IMR-90 (cell line): ENCODE data around the gene ZBTB7B. TPM values are rescaled to one million over a fixed set of nuclear protein-coding genes. Genes with fewer than 3 reads are reported as not detected.

Source experiments
- ATAC-seq: fragments of 200-7000 bp; cut with Tn5 transposase; 2 replicates; pipeline ENCODE4 v1.9.1; 2020; ENCODE audit warnings: low read depth, mild to moderate bottlenecking, moderate library complexity
- BruUV-seq: library from RNA; stranded (reverse); fragments of 400-500 nt; replicated peaks from 2 replicates; lab custom pipeline; 2021; lab: Mats Ljungman, UMichigan
- CTCF ChIA-PET: fragments of 300-600 bp; formaldehyde crosslinking; extraction: SDS; loops from one replicate; lab custom pipeline; 2021; ENCODE audit warnings: antibody characterized with exemption; lab: Yijun Ruan, JAX
- POLR2A ChIA-PET: fragments of 300-600 bp; sonication (Branson Sonifier 250); formaldehyde crosslinking; loops from one replicate; lab custom pipeline; 2022; ENCODE audit warnings: antibody characterized with exemption; ENCODE audit not compliant: unreplicated experiment; lab: Charles Lee
- DNase-seq: peaks from one replicate; pipeline ENCODE4 v3.0.0; 2013
- H2AFZ ChIP-seq: replicated peaks from 2 replicates; pipeline ENCODE3; 2013; ENCODE audit warnings: low read length, mild to moderate bottlenecking; ENCODE audit not compliant: poor library complexity
- H2AK5ac ChIP-seq: 2 replicates; pipeline ENCODE4 v1.6.1; 2013; ENCODE audit warnings: low read depth, low read length, inconsistent platforms
- H2AK9ac ChIP-seq: replicated peaks from 2 replicates; pipeline ENCODE3; 2013; ENCODE audit warnings: mild to moderate bottlenecking, low read depth, low read length, moderate library complexity; ENCODE audit not compliant: poor library complexity
- H2BK120ac ChIP-seq: 2 replicates; pipeline ENCODE4 v1.6.1; 2013; ENCODE audit warnings: low read depth, low read length, inconsistent platforms
- H2BK15ac ChIP-seq: 3 replicates; pipeline ENCODE4 v1.6.1; 2013; ENCODE audit warnings: low read depth, low read length, inconsistent platforms
- H2BK20ac ChIP-seq: 2 replicates; pipeline ENCODE4 v1.6.1; 2013; ENCODE audit warnings: low read depth, mild to moderate bottlenecking, inconsistent platforms, low read length, moderate library complexity
- H2BK5ac ChIP-seq: 2 replicates; pipeline ENCODE4 v1.6.1; 2013; ENCODE audit warnings: mild to moderate bottlenecking, low read depth, low read length, inconsistent platforms; ENCODE audit not compliant: poor library complexity, severe bottlenecking
- H3K14ac ChIP-seq: replicated peaks from 2 replicates; pipeline ENCODE4 v1.6.1; 2013; ENCODE audit warnings: low read depth, low read length, inconsistent platforms
- H3K18ac ChIP-seq: 2 replicates; pipeline ENCODE4 v1.6.1; 2013; ENCODE audit warnings: low read depth, low read length, control low read depth
- H3K23ac ChIP-seq: 2 replicates; pipeline ENCODE4 v1.6.1; 2013; ENCODE audit warnings: low read depth, low read length, inconsistent platforms
- H3K27ac ChIP-seq: 2 replicates; pipeline ENCODE4 v1.5.1; 2013; ENCODE audit warnings: mild to moderate bottlenecking, control low read depth, low read length; ENCODE audit not compliant: insufficient read depth
- H3K27me3 ChIP-seq: 2 replicates; pipeline ENCODE4 v1.6.1; 2013; ENCODE audit warnings: low read length; ENCODE audit not compliant: control insufficient read depth, insufficient read depth
- H3K36me3 ChIP-seq: 2 replicates; pipeline ENCODE4 v1.6.1; 2013; ENCODE audit warnings: low read length, mixed read lengths; ENCODE audit not compliant: control insufficient read depth, insufficient read depth
- H3K4ac ChIP-seq: 2 replicates; pipeline ENCODE4 v1.6.1; 2013; ENCODE audit warnings: low read depth, low read length, inconsistent platforms
- H3K4me1 ChIP-seq: 2 replicates; pipeline ENCODE4 v1.6.1; 2013; ENCODE audit warnings: low read length, mixed read lengths; ENCODE audit not compliant: control insufficient read depth, insufficient read depth
- H3K4me2 ChIP-seq: 2 replicates; pipeline ENCODE4 v1.6.1; 2013; ENCODE audit warnings: low read depth, mild to moderate bottlenecking, control low read depth, low read length, moderate library complexity
- H3K4me3 ChIP-seq: 2 replicates; pipeline ENCODE4 v1.5.1; 2013; ENCODE audit warnings: low read depth, mild to moderate bottlenecking, control low read depth, low read length, moderate library complexity; ENCODE audit not compliant: insufficient read depth
- H3K56ac ChIP-seq: 2 replicates; pipeline ENCODE4 v1.6.1; 2013; ENCODE audit warnings: low read length, inconsistent platforms; ENCODE audit not compliant: insufficient read depth; ENCODE audit errors: extremely low read depth
- H3K79me1 ChIP-seq, 2 experiments: 2 replicates each; pipeline ENCODE4 v1.6.1; 2013; ENCODE audit warnings: low read length in 2 of 2, inconsistent platforms in 1 of 2, low read depth in 1 of 2
- H3K9ac ChIP-seq: 2 replicates; pipeline ENCODE4 v1.6.1; 2013; ENCODE audit warnings: low read depth, low read length, control low read depth
- H3K9me1 ChIP-seq: 2 replicates; pipeline ENCODE4 v1.6.1; 2013; ENCODE audit warnings: low read length, inconsistent platforms; ENCODE audit not compliant: insufficient read depth
- H3K9me3 ChIP-seq: 2 replicates; pipeline ENCODE4 v1.6.1; 2013; ENCODE audit warnings: low read length; ENCODE audit not compliant: control insufficient read depth, insufficient read depth
- H4K20me1 ChIP-seq: 2 replicates; pipeline ENCODE4 v1.6.1; 2013; ENCODE audit warnings: low read length, inconsistent platforms; ENCODE audit not compliant: insufficient read depth
- H4K5ac ChIP-seq: 2 replicates; pipeline ENCODE4 v1.6.1; 2013; ENCODE audit warnings: mild to moderate bottlenecking, low read depth, low read length, control low read depth
- H4K8ac ChIP-seq, 2 experiments: 2 replicates each; pipeline ENCODE4 v1.6.1; 2013; ENCODE audit warnings: low read depth in 2 of 2, low read length in 2 of 2, control low read depth in 1 of 2, inconsistent platforms in 1 of 2
- H4K91ac ChIP-seq: 2 replicates; pipeline ENCODE4 v1.6.1; 2013; ENCODE audit warnings: low read depth, low read length, inconsistent platforms; ENCODE audit not compliant: insufficient read depth
- CTCF ChIP-seq: conservative IDR thresholded peaks from 2 replicates; pipeline ENCODE4 v1.5.1; 2012; ENCODE audit warnings: mild to moderate bottlenecking, low read depth, low read length, improper control_type of control experiment
- MAZ ChIP-seq: IDR thresholded peaks from 2 replicates; pipeline ENCODE4 v1.6.1; 2012; ENCODE audit warnings: low read depth, mild to moderate bottlenecking, low read length, improper control_type of control experiment, moderate library complexity, borderline replicate concordance
- MXI1 ChIP-seq: IDR thresholded peaks from 2 replicates; pipeline ENCODE4 v1.6.1; 2012; ENCODE audit warnings: low read depth, mild to moderate bottlenecking, low read length, moderate library complexity, borderline replicate concordance
- WGBS, 2 experiments: methylation state at CpG; one replicate each; pipeline versions ENCODE4 v1.1.5 to v1.1.7; 2013; ENCODE audit warnings: missing lambda C conversion rate in 2 of 2; ENCODE audit not compliant: insufficient read length in 1 of 2; ENCODE audit errors: extremely low coverage in 2 of 2; 5-methylcytosine and 5-hydroxymethylcytosine counted together
- dilution Hi-C: fragments of 300-500 bp; cut with HindIII; formaldehyde crosslinking; loops from one replicate; pipeline ENCODE4 v1.14.3; 2018; ENCODE audit warnings: low sequenced_read_pairs; ENCODE audit not compliant: unreplicated experiment
- in situ Hi-C: fragments of 300-500 bp; cut with MboI; formaldehyde crosslinking; loops from 3 replicates; pipeline ENCODE4 v1.14.3; 2019; ENCODE audit warnings: low sequenced_read_pairs, inconsistent platforms, mixed read lengths
- intact Hi-C: fragments of 100-400 bp; cut with micrococcal nuclease; formaldehyde crosslinking; loops from 2 replicates; pipeline ENCODE4 v1.10.0; 2022
- polyA plus RNA-seq, 3 experiments: library from polyadenylated mRNA; depleted of rRNA; stranded (reverse); fragments of >200 nt; gene quantifications; 2 replicates each; pipeline ENCODE4 v1.2.3, GENCODE V29; 2012; ENCODE audit warnings: low replicate concordance in 1 of 3
- total RNA-seq: library from RNA; depleted of rRNA; stranded (reverse); fragments of >200 nt; gene quantifications from 2 replicates; pipeline ENCODE4 v1.2.3, GENCODE V29; 2012

The ZBTB7B gene
- total and polyA plus RNA-seq, 2 of the 4 experiments (the other 2 are of a cell fraction) = 7.7 to 17.4 TPM

- Histone ChIP-seq H3K4me3 (peak overlapping the region; percentile 65), H2BK20ac (no peak overlapping the region), H4K5ac (0 out of 2 replicates have a peak overlapping the region, but pooled peaks have one; percentile 2), H3K9me1 (peaks cover 7% of the 10 kb centered on the region), H3K14ac (peak overlapping the region; percentile 95), H3K56ac (peak overlapping the region; percentile 83), H2AK5ac (peak overlapping the region; percentile 89), H4K91ac (peak overlapping the region; percentile 67), H3K9ac (peak overlapping the region; percentile 87), H3K9me3 (no peaks in the 10 kb centered on the region), H2AK9ac (peak overlapping the region; percentile 99), H4K20me1 (peaks cover 42% of the 10 kb centered on the region), H3K79me1 (peaks cover 14 to 61% of the 10 kb centered on the region in 2 experiments), H3K4ac (peak overlapping the region; percentile 92), H3K23ac (peak overlapping the region; percentile 88), H3K27me3 (no peaks in the 10 kb centered on the region), H2BK120ac (peak overlapping the region; percentile 39; the same call in 1 of the 2 replicates), H3K4me1 (peaks cover 18% of the 10 kb centered on the region), H2AFZ (peak overlapping the region; percentile 18), H3K18ac (peak overlapping the region; percentile 20; the same call in 1 of the 2 replicates), H2BK15ac (peak overlapping the region; percentile 25; the same call in 1 of the 3 replicates), H4K8ac (peak overlapping the region in 1 of 2 experiments; percentile 64; a peak in 3 of 4 replicates), H2BK5ac (peak overlapping the region; percentile 87), H3K36me3 (peaks cover 33% of the 10 kb centered on the region), H3K4me2 (peak overlapping the region; percentile 97), H3K27ac (peak overlapping the region; percentile 84)
- intact Hi-C loops = loop anchor here (10.0 kb wide), 1 partner anchor 205 kb away; the partner anchor contains the start of genes KRTCAP2 and TRIM46
- no peak for ATAC-seq
- 0% methylated on average over 1 of the region's 22 CpGs; no CpG with 5 or more reads in 1 of the 2 experiments for WGBS, 2 experiments
- no peak for TF ChIP-seq CTCF
- 0 out of 2 replicates have a peak, but pooled peaks have one; percentile 13 for TF ChIP-seq MXI1
- 0 out of 2 replicates have a peak, but pooled peaks have one; percentile 20 for TF ChIP-seq MAZ
- dilution Hi-C loops = no loop called here
- CTCF ChIA-PET = interaction anchor here (1.3 to 2.2 kb wide), 4 partner anchors 13 to 115 kb away, joined by 4 to 9 read pairs (median 6); partner anchors contain the start of gene FLAD1
- in situ Hi-C loops = no loop called here
- DNase-seq = no peak
- no TSS peak for BruUV-seq
- POLR2A ChIA-PET = interaction anchor here (0.9 to 2.0 kb wide), 2 partner anchors 9 to 14 kb away, joined by 3 to 17 read pairs; partner anchors contain the start of genes PBXIP1 and PYGO2
Observed at GRCh38 chr1:154969860-154970452, 32.6 kb upstream of the ZBTB7B start.
